Activated CD8-positive, alpha-beta T cell treated with anti-CD3 and anti-CD28 coated beads for 36 hours (primary cell): ENCODE results near the gene PDC. TPM values are rescaled to one million over a fixed set of nuclear protein-coding genes. Genes with fewer than 3 reads are reported as not detected.

Experiments used
- ATAC-seq: fragments of 200-7000 bp; cut with Tn5 transposase; one replicate; pipeline ENCODE4 v1.10.0; 2021; ENCODE audit warnings: mild to moderate bottlenecking, moderate library complexity
- CTCF ChIA-PET: fragments of 350-600 bp; sonication (Branson Sonifier 250); formaldehyde crosslinking; loops from one replicate; lab custom pipeline; 2021; ENCODE audit warnings: antibody characterized with exemption; lab: Charles Lee
- POLR2A ChIA-PET: fragments of 350-600 bp; sonication (Branson Sonifier 250); formaldehyde crosslinking; loops from one replicate; lab custom pipeline; 2021; ENCODE audit warnings: antibody characterized with exemption; lab: Charles Lee
- DNase-seq: peaks from one replicate; pipeline ENCODE4 v3.0.0-alpha.2; 2020
- H3K27ac Mint-ChIP-seq: one replicate; pipeline ENCODE4 v1.8.0; 2021; ENCODE audit warnings: mild to moderate bottlenecking, mixed read lengths
- H3K27me3 Mint-ChIP-seq: one replicate; pipeline ENCODE4 v1.8.0; 2021; ENCODE audit warnings: mixed read lengths
- H3K36me3 Mint-ChIP-seq: one replicate; pipeline ENCODE4 v1.8.0; 2021; ENCODE audit warnings: low read depth, mixed read lengths
- H3K4me1 Mint-ChIP-seq: one replicate; pipeline ENCODE4 v1.8.0; 2021; ENCODE audit warnings: low read depth, mixed read lengths
- H3K4me3 Mint-ChIP-seq: one replicate; pipeline ENCODE4 v1.8.0; 2021; ENCODE audit warnings: mild to moderate bottlenecking, moderate library complexity, mixed read lengths
- H3K9me3 Mint-ChIP-seq: one replicate; pipeline ENCODE4 v1.8.0; 2021; ENCODE audit warnings: mixed read lengths
- CTCF ChIP-seq: fragments of 200-600 bp; IDR thresholded peaks from one replicate; pipeline ENCODE4 v1.8.0; 2022; ENCODE audit warnings: antibody characterized with exemption, mild to moderate bottlenecking
- intact Hi-C: fragments of 100-400 bp; cut with micrococcal nuclease; formaldehyde crosslinking; loops from one replicate; pipeline ENCODE4 v1.10.0; 2022
- total RNA-seq, 2 experiments: library from RNA; stranded (reverse); gene quantifications; one replicate each; pipeline ENCODE4 v1.2.3, GENCODE V29; 2021

PDC gene
- total RNA-seq, result not detected

DNA sequence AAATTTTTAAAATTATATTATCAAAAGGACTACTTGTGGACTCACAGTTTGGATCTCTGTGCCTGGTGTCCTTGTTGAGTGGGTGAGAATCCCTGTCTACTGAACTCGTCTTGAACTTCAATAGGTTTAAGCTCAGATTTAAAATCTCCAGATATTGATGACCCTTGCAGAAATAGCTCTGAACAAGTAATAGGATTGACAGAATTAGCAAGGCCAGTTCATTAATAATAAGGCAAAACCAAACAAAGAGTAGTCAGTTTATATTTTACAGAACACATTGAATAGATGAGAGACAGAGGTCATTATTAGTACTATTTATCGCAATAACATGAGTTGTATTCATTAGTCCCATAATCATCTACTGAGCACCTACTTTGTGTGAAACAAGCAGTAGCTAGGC lies at the start of gene PDC:
Gene PDC, minus strand, starts transcription at position 101 of the 400 bp plus-strand sequence. CDS start 11,655 bp downstream, outside the sequence.
- H3K4me1 Mint-ChIP-seq, result no peaks in the 10 kb centered on the region
- intact Hi-C loops, result no loop called here
- ChIA-PET POLR2A (no interaction called here), CTCF (no interaction called here)
- ATAC-seq, result no peak
- no peak within 1 kb of the TSS for H3K4me3 Mint-ChIP-seq
- TF ChIP-seq CTCF, result no peak
- H3K27ac Mint-ChIP-seq, result no peak within 1 kb of the TSS
- no peak for DNase-seq
- H3K27me3 Mint-ChIP-seq, result no peaks in the 10 kb centered on the region
- no peaks in the 10 kb centered on the region for H3K36me3 Mint-ChIP-seq
- no peaks in the 10 kb centered on the region for H3K9me3 Mint-ChIP-seq

DNA sequence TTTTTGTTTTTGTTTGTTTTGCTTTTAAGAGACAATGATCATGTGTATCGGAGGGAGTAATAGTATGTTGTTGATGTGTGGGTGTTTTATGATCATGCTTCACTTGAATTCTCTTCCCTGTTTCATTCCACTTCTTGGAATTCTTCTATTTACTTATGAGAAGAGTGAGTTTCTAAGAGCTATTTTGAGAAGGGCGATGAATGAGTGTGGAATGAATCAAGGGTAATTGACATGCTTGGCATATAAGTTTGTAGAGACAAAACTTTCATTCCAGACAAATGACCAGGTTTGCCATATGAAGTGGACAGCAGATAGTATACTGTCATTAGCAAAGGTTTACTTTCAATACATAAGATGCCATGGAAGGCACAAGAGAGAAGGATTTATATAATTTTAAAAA lies 42.3 kb upstream of the PDC start:
- Mint-ChIP-seq H3K4me3 (no peak overlapping the region), H3K4me1 (no peaks in the 10 kb centered on the region), H3K27me3 (no peaks in the 10 kb centered on the region), H3K36me3 (no peaks in the 10 kb centered on the region), H3K9me3 (peaks cover 3% of the 10 kb centered on the region), H3K27ac (no peak overlapping the region)
- no peak for TF ChIP-seq CTCF
- ChIA-PET CTCF (no interaction called here), POLR2A (no interaction called here)
- intact Hi-C loops, result no loop called here
- no peak for ATAC-seq
- no peak for DNase-seq

DNA sequence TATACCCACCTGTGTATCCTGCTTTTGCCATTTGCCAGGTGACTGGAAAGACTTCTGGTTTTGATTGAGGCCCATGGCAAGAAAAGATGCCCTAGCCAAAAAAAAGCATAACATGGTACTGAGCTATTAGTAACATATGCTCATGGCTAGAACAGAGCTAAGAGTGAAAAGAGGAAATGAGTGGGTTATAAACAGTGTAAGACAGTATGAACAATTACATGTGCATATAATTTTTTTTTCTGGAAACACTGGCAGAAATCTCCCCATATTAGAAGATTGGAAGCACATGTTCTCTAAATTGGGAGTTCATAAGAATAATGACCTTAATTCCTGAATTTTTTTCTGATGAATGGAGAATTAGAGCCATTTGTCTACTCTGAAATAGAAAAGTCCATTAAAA lies 41.2 kb upstream of the PDC start:
- Mint-ChIP-seq H3K4me3 (no peak overlapping the region), H3K4me1 (no peaks in the 10 kb centered on the region), H3K27me3 (no peaks in the 10 kb centered on the region), H3K36me3 (no peaks in the 10 kb centered on the region), H3K9me3 (peaks cover 3% of the 10 kb centered on the region), H3K27ac (no peak overlapping the region)
- intact Hi-C loops, result no loop called here
- ATAC-seq (no peak), DNase-seq (no peak)
- no peak for TF ChIP-seq CTCF
- ChIA-PET POLR2A (no interaction called here), CTCF (no interaction called here)

- H3K4me1 Mint-ChIP-seq, result peaks cover 3% of the 10 kb centered on the region
- no peaks in the 10 kb centered on the region for H3K27me3 Mint-ChIP-seq
- DNase-seq (no peak), ATAC-seq (no peak)
- intact Hi-C loops, result no loop called here
- TF ChIP-seq CTCF, result no peak
- H3K4me3 Mint-ChIP-seq, result no peak overlapping the region
- POLR2A ChIA-PET, result no interaction called here
- CTCF ChIA-PET, result no interaction called here
- no peak overlapping the region for H3K27ac Mint-ChIP-seq
- peaks cover 2% of the 10 kb centered on the region for H3K9me3 Mint-ChIP-seq
- no peaks in the 10 kb centered on the region for H3K36me3 Mint-ChIP-seq
Measured at GRCh38 chr1:186500804-186501203, 39.9 kb upstream of the PDC start.

DNA sequence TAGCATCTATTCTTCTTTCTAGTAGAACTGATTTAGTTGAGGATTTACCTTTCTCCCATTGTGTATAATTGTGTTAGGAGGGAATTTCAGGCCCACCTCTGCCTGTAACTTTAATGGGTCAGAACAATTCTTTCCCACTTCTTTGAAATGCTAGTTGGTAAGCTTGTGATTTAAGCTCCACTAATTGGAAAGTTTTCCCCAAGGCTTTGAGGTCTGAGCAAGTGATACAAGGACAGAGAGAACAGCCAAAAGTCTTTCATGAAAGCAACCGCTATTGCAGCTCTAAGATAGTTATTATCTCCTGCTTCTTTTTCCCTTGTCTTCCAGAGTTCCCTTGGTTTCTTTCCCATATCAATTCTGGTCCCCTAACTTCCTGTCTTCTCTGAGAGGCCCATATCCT lies 38.7 kb upstream of the PDC start:
- ChIA-PET CTCF (no interaction called here), POLR2A (no interaction called here)
- no peaks in the 10 kb centered on the region for H3K36me3 Mint-ChIP-seq
- no peaks in the 10 kb centered on the region for H3K27me3 Mint-ChIP-seq
- DNase-seq (no peak), ATAC-seq (no peak)
- H3K27ac Mint-ChIP-seq, result no peak overlapping the region
- H3K4me3 Mint-ChIP-seq, result no peak overlapping the region
- no peak for TF ChIP-seq CTCF
- H3K9me3 Mint-ChIP-seq, result no peaks in the 10 kb centered on the region
- intact Hi-C loops, result no loop called here
- peaks cover 6% of the 10 kb centered on the region for H3K4me1 Mint-ChIP-seq
